Suppressor macrophage (primary cell): ENCODE data around the gene IFNG-AS1.

Source experiments
- DNase-seq, 4 experiments: peaks; one replicate each; pipeline ENCODE4 v3.0.0-alpha.2; 2020 to 2022
- total RNA-seq, 17 experiments: gene quantifications; one replicate each; lab custom pipeline; 2026; ENCODE audit warnings: mixed read lengths in 6 of 17, inconsistent platforms in 3 of 17; lab: John Stamatoyannopoulos, UW

IFNG-AS1 gene
- 0 to 1.4 (median 0) reads per million in 17 experiments for total RNA-seq

GRCh38 chr12:67989184-67989920 lies at the start of gene IFNG-AS1:
TSS of gene IFNG-AS1 (plus strand) at chr12:67989447.
- DNase-seq, result peak; percentile 2 to 58 (median 48)

- DNase-seq, result no peak
Measured at GRCh38 chr12:67939611-67940010, 49.6 kb upstream of the IFNG-AS1 start.

- no peak for DNase-seq
Measured at GRCh38 chr12:67940780-67941243, 48.4 kb upstream of the IFNG-AS1 start.

GRCh38 chr12:67942724-67943123 lies 46.5 kb upstream of the IFNG-AS1 start:
- no peak for DNase-seq

GRCh38 chr12:67943141-67943892 lies 45.9 kb upstream of the IFNG-AS1 start:
- peak; percentile 76 to 88 (median 82) for DNase-seq

GRCh38 chr12:67944093-67944492 lies 45.2 kb upstream of the IFNG-AS1 start:
- no peak for DNase-seq

- no peak for DNase-seq
Measured at GRCh38 chr12:67952787-67953186, 36.5 kb upstream of the IFNG-AS1 start.

GRCh38 chr12:67957383-67957782 lies 31.9 kb upstream of the IFNG-AS1 start:
- DNase-seq, result no peak

GRCh38 chr12:67958187-67958586 lies 31.1 kb upstream of the IFNG-AS1 start:
- no peak for DNase-seq

- no peak for DNase-seq
Measured at GRCh38 chr12:67964456-67964855, 24.8 kb upstream of the IFNG-AS1 start.

GRCh38 chr12:67966560-67966959 lies 22.7 kb upstream of the IFNG-AS1 start:
- no peak for DNase-seq

- no peak for DNase-seq
Measured at GRCh38 chr12:67968321-67968720, 20.9 kb upstream of the IFNG-AS1 start.

- DNase-seq, result no peak
Measured at GRCh38 chr12:67968725-67969124, 20.5 kb upstream of the IFNG-AS1 start.

- no peak for DNase-seq
Measured at GRCh38 chr12:67969134-67969802, 20.0 kb upstream of the IFNG-AS1 start.

- DNase-seq, result no peak
Measured at GRCh38 chr12:67977668-67978067, 11.6 kb upstream of the IFNG-AS1 start.

GRCh38 chr12:67980391-67980790 lies 8.9 kb upstream of the IFNG-AS1 start:
- no peak for DNase-seq

GRCh38 chr12:67981287-67982162 lies 7.7 kb upstream of the IFNG-AS1 start:
- DNase-seq, result no peak

- DNase-seq, result no peak
Measured at GRCh38 chr12:67982164-67982563, 7.1 kb upstream of the IFNG-AS1 start.

GRCh38 chr12:67986632-67987031 lies 2.6 kb upstream of the IFNG-AS1 start:
- DNase-seq, result no peak

- no peak for DNase-seq
Measured at GRCh38 chr12:67988601-67989021, 636 bp upstream of the IFNG-AS1 start.

- DNase-seq, result no peak
Measured at GRCh38 chr12:67991158-67991557, 1.9 kb downstream of the IFNG-AS1 start.

GRCh38 chr12:67993143-67993542 lies 3.9 kb downstream of the IFNG-AS1 start:
- DNase-seq, result no peak
